ENCODE data around the gene VDAC1. TPM values are rescaled to one million over a fixed set of nuclear protein-coding genes. Genes with fewer than 3 reads are reported as not detected.

Gene VDAC1
- total RNA-seq, 4 donors from 2014 or later = 151 to 220 (median 188) TPM

GRCh38 chr5:133926489-133927299 lies 78.1 kb downstream of the VDAC1 start:
- no peaks in the 10 kb centered on the region for H3K36me3 ChIP-seq
- no peaks in the 10 kb centered on the region for H3K9me3 ChIP-seq
- intact Hi-C loops (cut with DNase I) = no loop called here
- no peaks in the 10 kb centered on the region for H3K4me1 ChIP-seq
- whole genome bisulfite sequencing, 2 donors = 65 to 80% methylated on average over 2 to 10 of the region's 17 CpGs
- no peak for TF ChIP-seq POLR2A (IDR thresholded peaks at IDR 0.05)
- H3K27me3 ChIP-seq = peaks cover 0 to 6% (median 0%) of the 10 kb centered on the region in 4 donors
- H3K4me3 ChIP-seq = no peak overlapping the region
- H3K27ac ChIP-seq = no peak overlapping the region
- no peak for DNase-seq

- Histone ChIP-seq H3K4me3 (no peak overlapping the region), H3K4me1 (no peaks in the 10 kb centered on the region), H3K9me3 (no peaks in the 10 kb centered on the region), H3K27me3 (peaks cover 0 to 6% (median 0%) of the 10 kb centered on the region in 4 donors), H3K27ac (no peak overlapping the region), H3K36me3 (no peaks in the 10 kb centered on the region)
- 92 to 100% methylated on average over 2 to 8 of the region's 12 CpGs for WGBS, 2 donors
- DNase-seq = no peak
- TF ChIP-seq CTCF (IDR thresholded peaks at IDR 0.05) = no peak
- TF ChIP-seq POLR2A (IDR thresholded peaks at IDR 0.05) = no peak
- intact Hi-C loops (cut with DNase I) = no loop called here
Observed at GRCh38 chr5:133925866-133926488, 78.8 kb downstream of the VDAC1 start.

GRCh38 chr5:133925269-133925668 lies 79.5 kb downstream of the VDAC1 start:
- Histone ChIP-seq H3K36me3 (no peaks in the 10 kb centered on the region), H3K9me3 (no peaks in the 10 kb centered on the region), H3K4me1 (no peaks in the 10 kb centered on the region), H3K27ac (no peak overlapping the region), H3K27me3 (peaks cover 0 to 6% (median 0%) of the 10 kb centered on the region in 4 donors), H3K4me3 (no peak overlapping the region)
- no peak for TF ChIP-seq CTCF (IDR thresholded peaks at IDR 0.05)
- no peak for TF ChIP-seq POLR2A (IDR thresholded peaks at IDR 0.05)
- 80% methylated on average over 3 of the region's 3 CpGs for WGBS, 2 donors
- no peak for DNase-seq
- intact Hi-C loops (cut with DNase I) = no loop called here

GRCh38 chr5:133924221-133924920 lies 80.4 kb downstream of the VDAC1 start:
- intact Hi-C loops (cut with DNase I) = no loop called here
- Histone ChIP-seq H3K27ac (no peak overlapping the region), H3K36me3 (no peaks in the 10 kb centered on the region), H3K4me1 (no peaks in the 10 kb centered on the region), H3K27me3 (peaks cover 0 to 6% (median 0%) of the 10 kb centered on the region in 4 donors), H3K4me3 (no peak overlapping the region), H3K9me3 (no peaks in the 10 kb centered on the region)
- TF ChIP-seq CTCF (IDR thresholded peaks at IDR 0.05) (no peak), POLR2A (IDR thresholded peaks at IDR 0.05) (no peak)
- no peak for DNase-seq
- 54 to 55% methylated on average over 5 of the region's 5 CpGs for WGBS, 2 donors

GRCh38 chr5:133921979-133922378 lies 82.8 kb downstream of the VDAC1 start:
- peaks cover 0 to 6% (median 0%) of the 10 kb centered on the region in 4 donors for H3K27me3 ChIP-seq
- intact Hi-C loops (cut with DNase I) = no loop called here
- no peak overlapping the region for H3K27ac ChIP-seq
- WGBS, 2 donors = 41 to 46% methylated on average over 5 of the region's 5 CpGs
- no peak for DNase-seq
- H3K4me1 ChIP-seq = no peaks in the 10 kb centered on the region
- no peak overlapping the region for H3K4me3 ChIP-seq
- no peaks in the 10 kb centered on the region for H3K36me3 ChIP-seq
- TF ChIP-seq CTCF (IDR thresholded peaks at IDR 0.05) (no peak), POLR2A (IDR thresholded peaks at IDR 0.05) (no peak)
- H3K9me3 ChIP-seq = no peaks in the 10 kb centered on the region

Other genes with a start within 250 kb of the VDAC1 start
- gene C5orf15, start 36.4 kb downstream of the VDAC1 start, total RNA-seq = 10 to 100 TPM; 16.5 to 38.0 (median 22.0) TPM
- 1 to 10 TPM; 1.9 to 7.6 (median 2.8) TPM for gene TCF7, start 109.7 kb upstream of the VDAC1 start, total RNA-seq
- 100 to 1,000 TPM; 159 to 260 (median 208) TPM for gene SKP1, start 172.0 kb upstream of the VDAC1 start, total RNA-seq
- 100 to 1,000 TPM; 129 to 306 (median 215) TPM for gene PPP2CA, start 221.1 kb upstream of the VDAC1 start, total RNA-seq

Measured in esophagus squamous epithelium (tissue), 5 donors.